K562 (cell line): ENCODE measurements around the gene TMEM135.

Experiments used
- FOXK2 ChIP-seq, 2 experiments: fragments of 450-650 bp; IDR thresholded peaks in 1 of 2; conservative IDR thresholded peaks in 1 of 2; 2 replicates each; pipeline ENCODE4 v1.6.1; 2016; ENCODE audit warnings: low read depth in 2 of 2, mild to moderate bottlenecking in 1 of 2
- ZBTB11 ChIP-seq, 3 experiments: fragments of 200-800 bp in 1 of 3; fragments of 250-450 bp in 1 of 3; fragments of 450-650 bp in 1 of 3; sonication (Bioruptor Pico) in 1 of 3; sonication (Bioruptor generic) in 1 of 3; formaldehyde crosslinking in 1 of 3; IDR thresholded peaks; 2 replicates each; pipeline versions ENCODE4 v1.6.1 to v1.8.0; 2016 to 2022; ENCODE audit warnings: mild to moderate bottlenecking in 2 of 3, missing genetic modification characterization in 2 of 3, missing compliant biosample characterization in 1 of 3, moderate library complexity in 1 of 3

GRCh38 chr11:87154246-87154645 lies 116.5 kb downstream of the TMEM135 start:
- TF ChIP-seq ZBTB11 (CRISPR knock-in tag; IDR thresholded peaks at IDR 0.05): no peak
- TF ChIP-seq FOXK2 (conservative IDR thresholded peaks at IDR 0.05 in 1 of 2, IDR thresholded peaks at IDR 0.05 in 1 of 2; ENCODE audit: low read depth in 2 of 2): no peak
